CMK (cell line): ENCODE measurements around the gene PSME1.

Experiments
- DNase-seq: peaks from one replicate; pipeline ENCODE4 v3.0.0-alpha.2; 2010; ENCODE audit warnings: low read depth

Gene PSME1

GRCh38 chr14:24146978-24147760, 11.2 kb downstream of the PSME1 start, which contains the start of gene RNF31:
Gene RNF31, plus strand, starts transcription at chr14:24147498. Its CDS starts 201 bp downstream, at chr14:24147699.
- peak; percentile 93 for DNase-seq

DNA sequence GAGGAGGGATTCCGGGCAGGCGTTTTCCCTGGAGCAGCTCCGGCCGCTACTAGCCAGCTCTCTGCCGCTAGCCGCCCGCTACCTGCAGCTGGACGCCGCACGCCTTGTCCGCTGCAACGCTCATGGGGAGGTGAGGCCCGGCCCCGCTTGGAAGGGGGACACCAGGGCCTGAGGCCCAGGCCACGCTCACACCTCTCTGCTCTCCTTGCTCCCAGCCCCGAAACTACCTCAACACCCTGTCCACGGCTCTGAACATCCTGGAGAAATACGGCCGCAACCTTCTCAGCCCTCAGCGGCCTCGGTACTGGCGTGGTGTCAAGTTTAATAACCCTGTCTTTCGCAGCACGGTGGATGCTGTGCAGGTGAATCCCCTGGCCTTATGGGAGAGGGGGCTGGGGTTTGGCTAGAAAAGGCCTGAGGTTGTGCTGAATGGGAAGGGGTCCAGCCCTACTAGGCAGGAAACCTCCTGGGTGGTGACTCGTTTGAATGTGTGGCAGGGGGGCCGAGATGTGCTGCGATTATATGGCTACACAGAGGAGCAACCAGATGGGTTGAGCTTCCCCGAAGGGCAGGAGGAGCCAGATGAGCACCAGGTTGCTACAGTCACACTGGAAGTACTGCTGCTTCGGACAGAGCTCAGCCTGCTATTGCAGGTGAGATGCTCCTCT, 11.9 kb downstream of the PSME1 start:
- DNase-seq = no peak

GRCh38 chr14:24149302-24149969, 13.4 kb downstream of the PSME1 start:
- no peak for DNase-seq

GRCh38 chr14:24150061-24150460, 14.1 kb downstream of the PSME1 start:
- no peak for DNase-seq

- DNase-seq = no peak
Observed at GRCh38 chr14:24150567-24150966, 14.6 kb downstream of the PSME1 start.

DNA sequence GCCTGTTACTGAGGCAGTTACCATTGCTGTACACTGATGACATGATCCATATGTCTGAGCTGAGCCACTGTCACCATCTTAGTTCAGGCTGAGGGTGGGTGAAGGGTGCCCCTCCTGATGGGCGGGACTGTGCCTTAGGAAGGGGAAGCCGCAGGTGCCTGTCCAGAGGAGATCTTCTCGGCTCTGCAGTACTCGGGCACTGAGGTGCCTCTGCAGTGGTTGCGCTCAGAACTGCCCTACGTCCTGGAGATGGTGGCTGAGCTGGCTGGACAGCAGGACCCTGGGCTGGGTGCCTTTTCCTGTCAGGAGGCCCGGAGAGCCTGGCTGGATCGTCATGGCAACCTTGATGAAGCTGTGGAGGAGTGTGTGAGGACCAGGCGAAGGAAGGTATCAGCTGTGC, 15.0 kb downstream of the PSME1 start:
- DNase-seq = no peak

GRCh38 chr14:24151404-24152080, 15.5 kb downstream of the PSME1 start:
- DNase-seq = no peak

- DNase-seq = no peak
Observed at GRCh38 chr14:24155100-24155499, 19.1 kb downstream of the PSME1 start.

DNA sequence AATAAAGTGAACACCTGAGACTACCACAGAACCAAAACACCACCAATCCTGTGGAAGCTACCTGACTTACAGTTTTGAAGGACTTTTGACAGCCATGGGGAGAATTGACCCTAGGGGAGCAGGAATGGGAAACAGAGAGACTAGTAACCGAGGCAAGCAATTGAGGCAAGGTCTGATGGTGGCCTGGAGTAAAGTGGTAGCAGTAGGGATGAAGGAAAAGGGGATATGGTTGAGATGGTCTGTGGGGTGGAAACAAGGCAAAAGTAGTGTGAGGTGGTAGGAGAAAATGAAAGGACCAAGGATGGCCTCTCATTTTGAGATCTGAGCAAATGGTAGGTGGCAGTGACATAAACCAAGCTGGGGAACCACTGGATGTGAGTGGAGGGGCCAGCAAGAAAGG, 20.8 kb downstream of the PSME1 start:
- DNase-seq = no peak

DNA sequence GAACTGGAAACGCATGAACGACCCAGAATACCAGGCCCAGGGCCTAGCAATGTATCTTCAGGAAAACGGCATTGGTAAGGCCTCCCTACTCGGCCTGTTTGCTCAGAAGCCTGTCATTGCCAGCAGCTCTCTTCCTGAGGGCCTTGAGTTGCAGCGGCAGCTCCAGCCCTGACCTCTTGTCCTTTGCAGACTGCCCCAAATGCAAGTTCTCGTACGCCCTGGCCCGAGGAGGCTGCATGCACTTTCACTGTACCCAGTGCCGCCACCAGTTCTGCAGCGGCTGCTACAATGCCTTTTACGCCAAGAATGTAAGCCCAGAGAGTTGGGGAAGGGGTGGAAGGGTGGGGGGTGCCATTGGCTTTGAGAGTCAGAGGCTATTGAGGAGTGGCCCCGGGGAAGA, 21.3 kb downstream of the PSME1 start:
- no peak for DNase-seq

GRCh38 chr14:24159777-24160498, 23.9 kb downstream of the PSME1 start:
- no peak for DNase-seq

DNA sequence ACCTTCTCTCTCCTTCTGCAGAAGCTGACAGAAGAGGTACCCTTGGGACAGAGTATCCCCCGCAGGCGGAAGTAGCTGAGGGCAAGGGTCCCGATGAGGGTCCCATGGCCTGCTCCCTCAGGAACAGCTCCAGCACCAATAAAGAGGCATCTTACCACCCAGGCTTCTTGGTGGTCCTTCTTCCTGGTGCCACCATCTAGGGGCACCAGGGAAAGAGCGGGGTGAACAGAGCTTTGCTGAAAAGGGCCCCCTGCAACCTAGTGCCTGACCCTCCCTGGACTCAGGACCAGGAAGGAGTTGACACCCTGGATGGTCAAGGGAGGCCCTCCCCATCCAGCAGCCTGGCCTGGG, 24.5 kb downstream of the PSME1 start:
- no peak for DNase-seq

- peak; percentile 90 for DNase-seq
Observed at GRCh38 chr14:24160850-24161804, 25.1 kb downstream of the PSME1 start, which contains the start of gene IRF9. Gene IRF9, plus strand, starts transcription at chr14:24161265. Its CDS starts 880 bp downstream, at chr14:24162145.

DNA sequence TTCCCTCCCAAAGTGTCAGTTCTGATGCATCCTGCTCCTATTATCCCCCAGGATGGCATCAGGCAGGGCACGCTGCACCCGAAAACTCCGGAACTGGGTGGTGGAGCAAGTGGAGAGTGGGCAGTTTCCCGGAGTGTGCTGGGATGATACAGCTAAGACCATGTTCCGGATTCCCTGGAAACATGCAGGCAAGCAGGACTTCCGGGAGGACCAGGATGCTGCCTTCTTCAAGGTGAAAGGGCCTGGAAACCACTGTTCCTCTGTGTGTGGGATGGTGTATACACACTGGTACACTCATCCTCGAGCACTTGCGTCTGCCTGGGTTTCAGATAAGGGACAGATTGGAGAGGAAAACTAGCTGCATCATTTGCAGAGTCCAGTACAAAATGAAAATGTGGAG, 26.1 kb downstream of the PSME1 start:
- no peak for DNase-seq

DNA sequence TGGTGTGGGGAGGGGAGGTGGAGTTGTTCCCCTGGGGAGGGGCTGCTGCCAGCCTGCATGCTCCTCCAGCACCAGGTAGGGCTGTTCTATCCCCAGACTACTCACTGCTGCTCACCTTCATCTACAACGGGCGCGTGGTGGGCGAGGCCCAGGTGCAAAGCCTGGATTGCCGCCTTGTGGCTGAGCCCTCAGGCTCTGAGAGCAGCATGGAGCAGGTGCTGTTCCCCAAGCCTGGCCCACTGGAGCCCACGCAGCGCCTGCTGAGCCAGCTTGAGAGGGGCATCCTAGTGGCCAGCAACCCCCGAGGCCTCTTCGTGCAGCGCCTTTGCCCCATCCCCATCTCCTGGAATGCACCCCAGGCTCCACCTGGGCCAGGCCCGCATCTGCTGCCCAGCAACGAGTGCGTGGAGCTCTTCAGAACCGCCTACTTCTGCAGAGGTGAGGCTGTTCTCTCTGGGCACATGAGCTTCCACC, 28.6 kb downstream of the PSME1 start:
- no peak for DNase-seq

GRCh38 chr14:24165785-24166184, 29.8 kb downstream of the PSME1 start:
- no peak for DNase-seq

DNA sequence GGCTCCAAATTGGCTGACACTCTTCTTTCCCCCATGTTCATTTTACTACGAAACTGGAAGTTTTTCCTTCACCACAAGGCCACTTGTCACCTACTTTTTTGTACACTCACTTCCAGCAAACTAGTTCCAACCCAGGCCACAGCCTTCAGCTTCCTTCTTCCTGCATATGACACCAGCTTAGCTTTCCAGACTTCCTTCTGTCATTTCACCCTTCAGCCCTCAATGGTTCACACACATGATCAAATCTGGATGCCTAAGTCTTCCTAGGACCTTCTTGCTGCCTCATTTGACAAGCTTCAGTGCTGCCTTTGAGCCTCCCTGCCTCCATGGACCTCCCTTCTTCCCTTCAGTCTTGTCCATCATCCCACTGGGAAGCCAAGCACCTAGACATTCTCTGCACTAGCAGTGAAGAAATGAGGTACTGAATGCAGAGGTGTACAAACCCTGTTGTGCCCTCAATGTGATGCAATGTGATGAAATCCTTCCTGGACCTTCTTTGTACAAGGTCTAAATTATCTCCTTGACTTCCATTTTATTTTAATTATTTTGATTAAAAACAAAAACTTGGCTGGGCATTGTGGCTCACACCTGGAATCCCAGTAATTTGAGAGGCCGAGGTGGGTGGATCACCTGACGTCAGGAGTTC, 31.6 kb downstream of the PSME1 start:
- DNase-seq = no peak

DNA sequence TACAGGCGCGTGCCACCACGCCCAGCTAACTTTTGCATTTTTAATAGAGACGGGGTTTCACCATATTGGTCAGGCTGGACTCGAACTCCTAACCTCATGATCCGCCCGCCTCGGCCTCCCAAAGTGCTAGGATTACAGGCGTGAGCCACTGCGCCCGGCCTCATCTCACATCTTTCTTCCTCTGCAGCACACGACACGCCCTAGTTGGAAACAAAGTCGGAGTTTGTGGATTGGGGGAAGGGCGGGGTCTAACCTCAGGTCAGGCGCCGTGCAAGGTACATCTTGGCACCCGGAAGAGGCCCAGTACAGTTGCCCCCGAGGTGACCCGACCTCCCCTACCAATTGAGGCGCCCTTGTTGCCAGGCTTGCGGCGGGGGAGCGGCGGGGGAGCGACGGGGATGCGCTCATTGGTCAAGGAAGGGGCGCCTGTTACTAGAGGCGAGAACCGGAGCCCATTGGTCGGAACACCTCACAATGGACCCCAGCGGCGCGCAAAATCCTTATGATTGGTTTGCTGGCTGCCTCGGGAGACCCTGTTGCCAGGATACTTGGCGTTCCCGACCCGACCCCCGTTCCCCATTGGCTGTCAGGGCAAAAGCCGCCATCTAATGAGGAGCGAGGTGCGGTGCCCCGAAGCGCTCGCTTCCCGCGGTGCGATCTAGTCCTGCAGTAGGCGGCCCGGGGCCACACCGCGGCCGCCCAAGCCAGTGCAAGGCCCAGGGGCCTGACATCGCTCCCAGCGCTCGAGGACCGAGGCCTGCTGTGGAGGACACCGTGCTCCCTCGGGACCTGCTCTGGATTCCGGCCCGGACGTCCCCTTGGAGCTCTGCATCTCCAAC, 35.6 kb downstream of the PSME1 start, which contains the start of gene REC8:
Gene REC8 (plus strand): TSS at position 659 of the 839 bp plus-strand sequence. CDS start 473 bp downstream, outside the sequence.
- DNase-seq = no peak
